GM15510 (cell line): ENCODE measurements around the gene WDR48.

ENCODE experiments used
- POLR2A ChIP-seq: IDR thresholded peaks from 3 replicates; pipeline ENCODE4 v1.6.1; 2011; ENCODE audit warnings: borderline replicate concordance; ENCODE audit not compliant: insufficient read length; ENCODE audit errors: extremely low read depth

Gene WDR48

DNA sequence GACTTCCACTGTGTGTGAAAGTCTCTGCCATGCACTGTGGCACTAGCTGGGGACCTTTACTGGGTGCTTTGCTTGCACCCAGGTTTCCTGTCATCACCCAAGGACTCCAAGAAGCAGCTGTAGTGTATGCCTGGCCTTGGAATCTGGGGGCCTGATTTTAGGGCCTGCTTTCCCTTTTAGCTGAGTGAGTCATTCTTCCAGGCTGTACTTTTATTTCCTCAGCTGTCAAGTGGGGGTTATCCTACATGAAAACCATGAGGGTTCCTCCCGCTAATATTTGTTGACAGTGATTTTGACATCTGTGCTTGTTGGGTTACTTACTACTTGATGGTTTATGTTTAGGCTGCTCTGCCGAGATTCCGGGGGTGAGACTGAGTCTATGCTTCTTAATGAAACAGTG lies 37.1 kb downstream of the WDR48 start:
- TF ChIP-seq POLR2A, result no peak

DNA sequence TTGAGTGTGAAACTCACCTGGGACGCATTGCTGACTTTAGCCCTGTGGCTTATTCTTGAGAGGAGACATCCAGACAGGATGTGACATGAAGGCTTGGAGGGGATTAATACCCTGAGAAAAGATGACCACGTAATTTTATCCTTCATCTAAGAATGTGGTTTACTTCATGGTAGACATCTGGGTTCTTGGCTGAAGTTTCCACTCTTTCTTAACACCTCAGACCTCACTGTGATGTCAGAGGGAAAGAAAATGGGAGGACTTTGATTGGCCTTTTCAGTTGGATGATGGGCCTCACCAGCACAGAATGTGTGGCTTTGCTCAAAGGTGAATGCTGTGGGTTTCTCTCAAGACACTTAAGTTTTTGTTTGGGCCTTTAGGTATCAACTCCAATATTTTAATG lies 39.1 kb downstream of the WDR48 start:
- no peak for TF ChIP-seq POLR2A

DNA sequence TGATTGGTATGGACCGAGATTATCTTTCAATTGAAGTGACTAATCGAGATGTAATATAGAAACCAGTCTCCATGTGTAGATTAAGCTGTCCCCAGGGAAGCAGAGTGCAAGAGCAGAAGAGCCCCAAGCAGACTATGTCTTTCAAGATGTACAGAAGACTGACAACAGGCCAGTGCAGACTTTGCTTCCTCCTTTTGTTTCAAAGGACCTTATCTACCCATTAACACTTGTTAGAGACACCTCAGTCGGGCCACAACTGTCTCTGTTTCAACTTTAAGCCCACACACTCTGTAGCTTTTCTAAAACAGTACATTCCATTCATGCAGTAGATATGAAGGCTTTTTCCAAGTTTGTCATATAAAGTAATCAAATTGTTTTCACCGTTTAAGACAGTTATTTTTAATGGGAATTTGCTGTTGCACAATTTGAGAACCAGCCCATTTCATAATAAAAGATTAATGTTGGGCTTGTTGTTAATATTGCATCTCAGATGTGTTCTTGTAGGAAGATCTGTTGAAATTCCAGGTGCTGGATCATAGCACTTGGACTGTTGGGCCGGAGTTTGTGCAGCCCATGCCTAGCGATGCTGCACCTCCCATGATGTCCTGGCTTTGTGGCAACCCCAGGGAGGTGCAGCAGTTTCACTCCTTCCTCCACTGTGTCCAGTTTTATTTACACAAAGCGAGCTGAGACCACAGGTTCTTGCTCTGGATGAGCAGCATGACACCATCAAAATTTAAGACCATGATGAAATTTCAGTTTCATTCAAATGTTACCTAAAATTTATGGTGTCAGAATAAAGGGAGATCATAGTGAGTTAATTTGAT lies 43.2 kb downstream of the WDR48 start:
- TF ChIP-seq POLR2A, result no peak

- TF ChIP-seq POLR2A, result no peak
Observed at GRCh38 chr3:39095778-39096177, 44.0 kb downstream of the WDR48 start.

- TF ChIP-seq POLR2A, result no peak
Observed at GRCh38 chr3:39096775-39097174, 45.0 kb downstream of the WDR48 start.

DNA sequence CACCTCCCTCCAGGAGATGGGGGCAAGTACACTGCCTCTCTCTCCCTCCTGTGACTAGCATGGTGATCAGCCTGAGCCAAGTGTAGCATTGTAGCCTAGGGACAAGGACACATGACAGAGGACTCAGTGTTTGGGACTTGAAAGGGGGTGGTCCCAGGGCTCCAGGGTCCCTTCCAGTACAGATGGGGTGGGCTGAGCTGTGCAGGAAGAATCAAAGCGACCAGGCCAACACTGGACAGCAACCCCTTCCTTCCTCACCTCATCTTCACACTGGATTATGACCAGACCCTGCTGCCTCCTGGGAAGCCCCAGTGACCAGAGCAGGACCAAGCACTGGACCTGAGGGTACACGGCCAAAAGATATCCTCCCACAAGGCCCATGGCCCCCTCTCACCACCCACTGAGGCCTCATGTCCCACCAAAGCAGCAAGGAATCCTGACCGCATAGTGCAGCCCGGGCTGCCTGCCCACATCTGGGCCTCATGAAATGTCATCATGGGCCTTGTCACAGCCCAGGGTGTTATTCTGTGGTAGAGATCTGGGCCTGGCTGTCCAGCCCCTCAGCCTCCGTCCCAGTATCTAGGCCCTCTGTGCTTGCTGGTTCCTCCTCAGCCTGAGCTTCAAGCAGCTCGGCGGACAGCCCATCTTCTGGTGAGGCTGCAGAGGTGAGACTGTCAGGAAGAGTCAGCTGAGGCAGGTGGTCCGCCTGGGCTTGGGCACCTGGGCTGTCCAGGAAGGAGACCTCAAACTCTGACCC lies 46.1 kb downstream of the WDR48 start:
- TF ChIP-seq POLR2A, result no peak

DNA sequence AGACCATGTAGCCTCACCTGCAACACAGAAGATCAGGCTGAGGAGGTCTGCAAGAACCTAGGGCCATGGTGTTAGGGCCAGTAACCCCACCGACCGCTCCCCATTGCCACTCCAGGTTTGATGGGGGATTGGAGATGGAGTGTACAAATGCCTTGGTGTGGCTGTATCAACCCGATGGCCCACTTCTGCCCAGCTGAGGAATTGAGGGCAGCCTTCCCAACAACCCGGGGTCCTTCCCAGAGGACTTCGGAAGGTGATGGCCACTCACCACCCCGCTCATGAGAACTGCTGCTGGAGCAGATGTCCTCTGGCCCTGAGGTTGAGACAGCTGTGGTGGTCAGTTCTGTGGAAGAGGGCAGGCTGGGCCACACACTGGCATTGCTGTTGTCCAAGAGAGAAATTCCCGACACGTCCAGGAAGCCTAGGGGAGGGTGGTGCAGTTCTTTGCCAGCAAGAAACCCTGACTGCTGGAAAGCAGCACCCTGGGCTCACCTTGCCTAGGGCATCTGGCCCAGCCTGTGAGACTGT lies 46.7 kb downstream of the WDR48 start:
- TF ChIP-seq POLR2A, result no peak

DNA sequence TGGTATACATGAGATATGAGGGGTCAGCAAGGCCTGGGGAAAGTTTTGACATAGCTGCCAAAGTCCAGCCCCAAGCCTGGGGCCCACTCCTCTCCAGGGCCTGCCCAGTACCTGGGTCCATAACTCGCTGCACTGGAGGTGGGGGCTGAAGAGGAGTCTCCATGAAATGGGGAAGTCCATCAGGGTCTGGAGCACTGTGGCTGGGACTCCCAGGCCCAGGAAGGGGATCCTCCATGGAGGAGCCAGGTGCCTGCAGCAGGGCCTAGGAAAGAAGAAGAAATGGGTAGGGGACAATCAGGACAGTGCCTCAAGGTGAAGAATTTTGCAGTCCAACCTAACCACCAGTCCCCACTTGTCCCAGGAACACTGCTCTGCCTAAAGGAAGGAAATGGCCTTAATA lies 47.4 kb downstream of the WDR48 start:
- no peak for TF ChIP-seq POLR2A

- TF ChIP-seq POLR2A, result no peak
Observed at GRCh38 chr3:39099738-39100499, 48.1 kb downstream of the WDR48 start.

- TF ChIP-seq POLR2A, result no peak
Observed at GRCh38 chr3:39100500-39100886, 48.7 kb downstream of the WDR48 start.

GRCh38 chr3:39101022-39101689 lies 49.3 kb downstream of the WDR48 start:
- TF ChIP-seq POLR2A, result no peak

GRCh38 chr3:39102504-39103323 lies 50.9 kb downstream of the WDR48 start:
- TF ChIP-seq POLR2A, result no peak

GRCh38 chr3:39103324-39103693 lies 51.5 kb downstream of the WDR48 start:
- no peak for TF ChIP-seq POLR2A
